Measurements from ENCODE around the gene PYCR2. TPM values are rescaled to one million over a fixed set of nuclear protein-coding genes. Genes with fewer than 3 reads are reported as not detected.

The PYCR2 gene
- polyA plus RNA-seq, 1 donor from 2014 or later: 51.5 TPM

DNA sequence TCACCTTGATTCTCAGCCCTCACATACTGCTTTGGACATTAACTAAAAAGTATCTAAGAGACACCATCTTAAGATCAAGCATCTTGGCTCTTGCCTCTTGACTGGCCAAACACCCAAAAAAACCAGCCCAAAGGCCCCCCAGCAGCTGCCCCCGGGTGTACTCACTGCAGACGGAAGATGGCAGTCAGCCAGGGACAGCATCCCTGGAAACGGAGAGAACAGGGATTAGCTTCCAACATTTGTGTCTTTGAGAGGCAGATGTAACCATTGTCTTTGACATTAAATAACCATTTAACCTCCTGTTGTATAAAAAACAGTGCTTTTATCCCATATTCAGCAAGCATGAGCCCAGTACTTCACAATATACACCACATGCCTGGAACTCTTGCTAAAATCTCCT, 53.1 kb downstream of the PYCR2 start:
- Histone ChIP-seq H3K79me2 (replicated peaks; ENCODE audit: insufficient read depth, low read length) (no peaks in the 10 kb centered on the region), H3K4me3 (ENCODE audit: low read length) (no peak overlapping the region), H3K9ac (ENCODE audit: low read length) (no peak overlapping the region), H3K4me2 (ENCODE audit: low read length) (no peak overlapping the region), H2AFZ (ENCODE audit: low read depth, low read length) (no peak overlapping the region), H4K20me1 (ENCODE audit: insufficient read depth) (no peaks in the 10 kb centered on the region), H3K27ac (ENCODE audit: low read length) (no peak overlapping the region), H3F3A (ENCODE audit: insufficient read depth, low read length, poor library complexity, severe bottlenecking) (no peaks in the 10 kb centered on the region), H3K9me2 (ENCODE audit: insufficient read depth, low read length) (no peaks in the 10 kb centered on the region), H3K9me3 (ENCODE audit: low read length) (no peaks in the 10 kb centered on the region), H3K27me3 (ENCODE audit: insufficient read depth, low read depth, low read length) (no peaks in the 10 kb centered on the region), H3K36me3 (ENCODE audit: insufficient read depth, low read length) (no peaks in the 10 kb centered on the region)
- TF ChIP-seq TAF1 (IDR thresholded peaks at IDR 0.05; ENCODE audit: low read depth): no peak
- TF ChIP-seq, protein P1, sequence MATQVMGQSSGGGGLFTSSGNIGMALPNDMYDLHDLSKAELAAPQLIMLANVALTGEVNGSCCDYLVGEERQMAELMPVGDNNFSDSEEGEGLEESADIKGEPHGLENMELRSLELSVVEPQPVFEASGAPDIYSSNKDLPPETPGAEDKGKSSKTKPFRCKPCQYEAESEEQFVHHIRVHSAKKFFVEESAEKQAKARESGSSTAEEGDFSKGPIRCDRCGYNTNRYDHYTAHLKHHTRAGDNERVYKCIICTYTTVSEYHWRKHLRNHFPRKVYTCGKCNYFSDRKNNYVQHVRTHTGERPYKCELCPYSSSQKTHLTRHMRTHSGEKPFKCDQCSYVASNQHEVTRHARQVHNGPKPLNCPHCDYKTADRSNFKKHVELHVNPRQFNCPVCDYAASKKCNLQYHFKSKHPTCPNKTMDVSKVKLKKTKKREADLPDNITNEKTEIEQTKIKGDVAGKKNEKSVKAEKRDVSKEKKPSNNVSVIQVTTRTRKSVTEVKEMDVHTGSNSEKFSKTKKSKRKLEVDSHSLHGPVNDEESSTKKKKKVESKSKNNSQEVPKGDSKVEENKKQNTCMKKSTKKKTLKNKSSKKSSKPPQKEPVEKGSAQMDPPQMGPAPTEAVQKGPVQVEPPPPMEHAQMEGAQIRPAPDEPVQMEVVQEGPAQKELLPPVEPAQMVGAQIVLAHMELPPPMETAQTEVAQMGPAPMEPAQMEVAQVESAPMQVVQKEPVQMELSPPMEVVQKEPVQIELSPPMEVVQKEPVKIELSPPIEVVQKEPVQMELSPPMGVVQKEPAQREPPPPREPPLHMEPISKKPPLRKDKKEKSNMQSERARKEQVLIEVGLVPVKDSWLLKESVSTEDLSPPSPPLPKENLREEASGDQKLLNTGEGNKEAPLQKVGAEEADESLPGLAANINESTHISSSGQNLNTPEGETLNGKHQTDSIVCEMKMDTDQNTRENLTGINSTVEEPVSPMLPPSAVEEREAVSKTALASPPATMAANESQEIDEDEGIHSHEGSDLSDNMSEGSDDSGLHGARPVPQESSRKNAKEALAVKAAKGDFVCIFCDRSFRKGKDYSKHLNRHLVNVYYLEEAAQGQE (IDR thresholded peaks at IDR 0.05; ENCODE audit: borderline replicate concordance): no peak
- TF ChIP-seq POLR2AphosphoS5 (IDR thresholded peaks at IDR 0.05): no peak
- TF ChIP-seq, protein P2, sequence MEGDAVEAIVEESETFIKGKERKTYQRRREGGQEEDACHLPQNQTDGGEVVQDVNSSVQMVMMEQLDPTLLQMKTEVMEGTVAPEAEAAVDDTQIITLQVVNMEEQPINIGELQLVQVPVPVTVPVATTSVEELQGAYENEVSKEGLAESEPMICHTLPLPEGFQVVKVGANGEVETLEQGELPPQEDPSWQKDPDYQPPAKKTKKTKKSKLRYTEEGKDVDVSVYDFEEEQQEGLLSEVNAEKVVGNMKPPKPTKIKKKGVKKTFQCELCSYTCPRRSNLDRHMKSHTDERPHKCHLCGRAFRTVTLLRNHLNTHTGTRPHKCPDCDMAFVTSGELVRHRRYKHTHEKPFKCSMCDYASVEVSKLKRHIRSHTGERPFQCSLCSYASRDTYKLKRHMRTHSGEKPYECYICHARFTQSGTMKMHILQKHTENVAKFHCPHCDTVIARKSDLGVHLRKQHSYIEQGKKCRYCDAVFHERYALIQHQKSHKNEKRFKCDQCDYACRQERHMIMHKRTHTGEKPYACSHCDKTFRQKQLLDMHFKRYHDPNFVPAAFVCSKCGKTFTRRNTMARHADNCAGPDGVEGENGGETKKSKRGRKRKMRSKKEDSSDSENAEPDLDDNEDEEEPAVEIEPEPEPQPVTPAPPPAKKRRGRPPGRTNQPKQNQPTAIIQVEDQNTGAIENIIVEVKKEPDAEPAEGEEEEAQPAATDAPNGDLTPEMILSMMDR (IDR thresholded peaks at IDR 0.05; ENCODE audit: poor library complexity, severe bottlenecking): no peak
- no peak for TF ChIP-seq EZH2 (IDR thresholded peaks at IDR 0.05; ENCODE audit: borderline replicate concordance, insufficient read depth, low read length, poor library complexity, severe bottlenecking)
- no peak for TF ChIP-seq RAD21 (conservative IDR thresholded peaks at IDR 0.05)
- TF ChIP-seq MXI1 (conservative IDR thresholded peaks at IDR 0.05; ENCODE audit: poor library complexity, severe bottlenecking): no peak
- no peak for TF ChIP-seq EP300 (conservative IDR thresholded peaks at IDR 0.05; ENCODE audit: poor library complexity, severe bottlenecking)
- TF ChIP-seq SMC3 (conservative IDR thresholded peaks at IDR 0.05; ENCODE audit: poor library complexity): no peak

Small RNA genes lying within 50 kb of the gene (small RNA-seq; reads per million reads assigned to genes)
- 0 reads per million in 3 experiments for gene AL117348.1
- gene NDUFA3P3: 0 reads per million in 3 experiments

Other genes starting within 250 kb of the PYCR2 start
- gene SRP9, start 146.4 kb downstream of the PYCR2 start, polyA plus RNA-seq: 1,603 and 1,838 TPM in 2 replicates
- 7.5 and 8.7 TPM in 2 replicates for gene EPHX1, start 114.1 kb downstream of the PYCR2 start, polyA plus RNA-seq
- not detected in 2 replicates for gene TMEM63A, start 41.9 kb downstream of the PYCR2 start, polyA plus RNA-seq
- 2.7 and 4.1 TPM in 2 replicates for gene LEFTY1, start 35.1 kb downstream of the PYCR2 start, polyA plus RNA-seq
- gene LEFTY2, start 17.0 kb upstream of the PYCR2 start, polyA plus RNA-seq: not detected in 2 replicates
- gene SDE2, start 75.1 kb upstream of the PYCR2 start, polyA plus RNA-seq: 16.1 and 18.6 TPM in 2 replicates
- gene H3-3A, start 138.5 kb upstream of the PYCR2 start, polyA plus RNA-seq: 2,069 and 2,124 TPM in 2 replicates

Data from neural cell (in vitro differentiated cells).